HG02623 (cell line): ENCODE measurements around the gene RARA.

Source experiments
- ATAC-seq: cut with Tn5 transposase; IDR thresholded peaks from one replicate; pipeline ENCODE4 v1.9.1; 2021; ENCODE audit warnings: moderate library complexity; ENCODE audit not compliant: unreplicated experiment

RARA gene

DNA sequence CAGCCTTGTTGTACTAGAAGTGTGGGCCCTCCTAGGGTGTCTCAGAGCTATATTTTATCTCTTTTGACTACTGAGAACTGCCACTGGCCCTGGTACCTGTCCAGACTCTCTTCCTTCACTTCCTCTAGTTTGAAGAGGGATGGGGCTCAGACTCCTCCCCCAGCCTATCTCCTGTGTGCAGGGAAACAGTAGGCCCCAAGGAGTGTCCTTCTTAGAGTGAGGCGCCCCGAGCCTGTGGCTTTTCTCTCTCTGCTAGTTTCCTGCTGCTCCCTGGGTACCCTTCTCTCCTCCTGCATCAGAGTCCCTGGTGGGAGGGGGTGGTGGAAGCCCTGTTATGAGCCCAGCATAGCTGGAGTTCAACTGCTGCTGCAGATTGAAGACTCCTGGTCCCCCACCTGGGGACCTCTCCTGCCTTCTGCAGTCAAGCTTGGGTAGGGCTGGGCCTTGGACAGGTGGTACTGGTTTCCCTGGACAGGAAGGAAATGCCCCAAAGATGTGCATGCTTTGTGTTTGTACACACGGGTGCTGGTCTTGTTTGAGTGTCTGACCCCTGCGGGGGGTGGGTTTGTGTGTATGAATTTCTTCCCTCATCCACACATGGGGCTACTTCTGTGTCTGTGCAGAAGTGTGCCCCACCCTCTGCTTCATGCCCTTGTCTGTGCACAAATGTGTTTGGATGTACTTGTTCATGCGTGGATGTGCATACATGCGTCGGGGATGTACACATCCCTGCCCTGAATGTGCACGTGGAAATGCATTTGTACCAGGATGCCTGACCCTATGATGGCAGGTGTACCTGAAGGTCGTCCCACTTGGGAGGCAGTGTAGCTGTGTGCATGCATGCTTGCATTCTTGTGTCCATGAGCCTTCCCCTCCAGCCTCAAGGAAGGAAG is 6.9 kb downstream of the RARA start:
- ATAC-seq: no peak

GRCh38 chr17:40316571-40317344 is 7.8 kb downstream of the RARA start:
- no peak for ATAC-seq

DNA sequence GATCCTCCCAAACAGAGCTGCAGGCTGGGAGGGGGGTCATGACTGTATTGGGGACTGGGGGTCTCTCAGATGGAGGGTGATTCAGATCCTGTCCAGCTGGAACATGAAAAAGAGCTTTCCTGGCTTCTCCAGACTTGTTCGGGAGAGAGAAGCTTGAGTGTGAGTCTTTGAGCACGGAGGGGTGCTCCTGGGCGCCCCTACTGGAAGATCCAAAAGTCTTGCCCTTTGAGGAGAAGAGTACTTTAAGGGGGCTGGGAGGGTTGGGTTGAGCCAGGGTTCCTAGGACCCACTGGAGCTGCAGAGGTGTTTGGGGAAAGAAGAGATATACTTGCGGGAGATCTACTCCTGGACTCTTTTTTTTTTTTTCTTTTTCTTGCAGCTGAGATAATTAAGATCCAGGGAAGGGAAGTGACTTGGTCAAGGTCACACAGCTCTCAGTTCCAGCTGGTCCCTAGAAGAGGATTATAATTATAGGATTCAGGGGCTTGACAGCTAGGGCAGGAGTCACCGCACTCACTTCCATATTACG is 8.4 kb downstream of the RARA start:
- no peak for ATAC-seq

- peak; percentile 67 for ATAC-seq
These were observed 9.2 kb downstream of the RARA start for GRCh38 chr17:40317880-40318829.

- no peak for ATAC-seq
These were observed 9.9 kb downstream of the RARA start for GRCh38 chr17:40318830-40319391.

DNA sequence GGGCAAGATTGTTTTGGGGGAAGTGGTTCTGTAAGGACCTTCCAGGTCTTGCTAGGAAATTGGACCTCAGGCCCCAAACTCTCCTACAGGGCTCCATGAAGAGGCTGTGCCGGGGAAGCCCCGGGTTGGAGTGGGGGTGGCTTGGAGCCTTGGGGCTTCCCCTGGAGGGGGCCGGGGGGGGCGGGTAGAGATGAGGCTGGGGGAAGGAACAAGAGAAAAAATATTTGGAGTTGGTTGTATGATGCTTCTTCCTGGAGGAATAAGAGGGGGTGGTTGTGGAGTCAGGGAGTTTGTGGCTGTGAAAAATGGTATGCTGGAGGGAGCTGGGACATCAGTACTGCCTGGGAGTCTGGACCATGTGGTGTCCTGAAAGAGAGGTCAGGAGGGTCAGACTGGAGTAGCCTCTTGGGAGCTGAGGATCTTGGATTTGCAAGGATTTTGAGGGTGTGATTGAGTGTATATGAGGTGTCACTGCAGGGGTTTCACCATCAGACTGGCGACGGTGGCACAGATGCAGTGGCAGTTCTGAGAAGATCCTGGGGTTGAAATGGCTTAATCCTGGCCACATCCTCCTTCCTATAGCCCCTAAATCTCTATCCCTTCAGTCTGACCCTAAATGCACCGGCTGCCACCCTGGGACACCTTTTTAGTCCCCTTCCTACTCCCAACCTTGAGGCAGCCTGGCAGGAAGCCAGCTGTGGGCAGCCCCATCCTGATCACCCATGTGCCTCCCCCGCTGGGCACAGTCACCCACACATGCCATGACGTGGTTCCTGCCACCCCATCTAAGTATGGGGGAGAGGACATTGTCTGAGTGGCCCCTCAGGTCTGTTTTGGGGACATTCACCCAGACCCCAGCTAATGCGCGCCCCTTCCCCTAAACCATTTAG is 10.9 kb downstream of the RARA start:
- ATAC-seq: no peak

DNA sequence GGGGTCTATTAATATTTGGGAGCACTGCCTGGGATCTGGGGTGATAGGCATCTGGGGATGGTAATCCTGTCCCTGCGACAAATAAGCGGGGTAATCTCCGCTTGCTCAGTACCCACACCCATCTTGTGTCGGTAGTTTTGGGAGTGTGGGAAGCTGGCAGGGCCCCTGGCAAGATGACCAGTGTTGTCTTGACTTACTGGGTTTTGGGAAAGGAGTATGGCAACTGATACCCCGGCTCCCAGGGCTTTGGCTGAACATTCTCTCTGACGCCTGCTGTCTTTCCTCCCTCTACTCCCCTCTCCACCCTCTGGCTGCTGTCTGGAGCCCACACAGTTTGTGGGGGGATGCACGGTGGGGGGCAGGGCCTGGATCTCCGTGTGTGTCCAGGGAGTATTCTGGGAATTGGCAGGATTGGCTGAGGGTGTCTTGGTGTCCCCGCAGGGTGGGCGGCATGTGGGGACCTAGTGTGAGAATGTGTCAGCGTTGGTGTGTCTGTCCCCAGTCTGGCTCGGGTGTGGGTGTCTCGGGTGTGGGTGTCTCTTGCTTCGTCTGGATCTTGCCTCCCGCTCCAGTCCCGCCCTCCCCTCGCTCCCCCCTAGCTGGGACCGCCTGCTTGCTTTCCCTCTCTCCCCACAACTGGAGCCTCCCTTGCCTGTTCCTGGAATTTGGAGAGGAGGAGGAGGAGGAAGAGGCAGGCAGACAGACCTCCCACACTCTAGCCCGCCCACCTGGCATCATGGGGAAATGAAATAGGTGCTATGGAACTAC is 12.0 kb downstream of the RARA start:
- no peak for ATAC-seq

DNA sequence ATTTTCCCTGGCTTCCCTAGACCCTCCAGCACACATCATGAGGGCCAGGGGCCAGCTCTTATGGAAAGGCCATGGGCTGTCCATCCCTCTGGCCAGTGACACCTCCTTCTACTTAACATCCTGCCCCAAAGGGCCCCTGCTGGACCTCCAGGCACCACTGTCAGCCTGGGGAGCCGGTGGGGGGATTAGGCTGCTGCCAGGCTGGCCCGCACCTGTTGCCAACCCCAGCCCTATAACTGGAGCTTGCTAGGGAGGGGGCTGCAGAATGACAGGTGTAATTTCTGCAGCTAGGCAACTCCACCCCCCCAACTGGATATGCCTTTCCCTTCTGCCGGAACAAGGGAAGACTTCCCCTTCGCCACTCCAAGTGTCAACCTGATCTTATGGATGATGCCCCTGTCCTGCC is 12.5 kb downstream of the RARA start:
- no peak for ATAC-seq

DNA sequence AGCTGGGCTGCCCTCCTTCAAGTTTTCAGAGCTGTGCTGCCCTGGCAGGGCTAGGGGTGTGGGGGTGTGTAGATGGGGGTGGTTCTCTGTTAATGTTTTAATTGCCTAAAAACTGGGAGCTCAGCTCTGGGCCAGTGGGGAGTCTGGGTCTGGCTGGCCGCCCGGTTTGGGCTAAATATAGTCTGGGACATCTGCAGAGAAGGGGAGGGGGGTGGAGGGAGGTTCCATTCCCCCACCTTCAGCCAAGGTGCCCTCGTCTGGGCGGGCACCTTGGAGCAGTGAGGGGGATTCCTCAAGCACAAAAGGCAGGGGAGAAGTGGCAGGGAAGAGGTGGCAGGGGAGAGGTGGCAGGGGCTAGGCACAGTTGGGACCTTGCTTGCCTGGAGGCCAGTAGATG is 13.0 kb downstream of the RARA start:
- no peak for ATAC-seq

DNA sequence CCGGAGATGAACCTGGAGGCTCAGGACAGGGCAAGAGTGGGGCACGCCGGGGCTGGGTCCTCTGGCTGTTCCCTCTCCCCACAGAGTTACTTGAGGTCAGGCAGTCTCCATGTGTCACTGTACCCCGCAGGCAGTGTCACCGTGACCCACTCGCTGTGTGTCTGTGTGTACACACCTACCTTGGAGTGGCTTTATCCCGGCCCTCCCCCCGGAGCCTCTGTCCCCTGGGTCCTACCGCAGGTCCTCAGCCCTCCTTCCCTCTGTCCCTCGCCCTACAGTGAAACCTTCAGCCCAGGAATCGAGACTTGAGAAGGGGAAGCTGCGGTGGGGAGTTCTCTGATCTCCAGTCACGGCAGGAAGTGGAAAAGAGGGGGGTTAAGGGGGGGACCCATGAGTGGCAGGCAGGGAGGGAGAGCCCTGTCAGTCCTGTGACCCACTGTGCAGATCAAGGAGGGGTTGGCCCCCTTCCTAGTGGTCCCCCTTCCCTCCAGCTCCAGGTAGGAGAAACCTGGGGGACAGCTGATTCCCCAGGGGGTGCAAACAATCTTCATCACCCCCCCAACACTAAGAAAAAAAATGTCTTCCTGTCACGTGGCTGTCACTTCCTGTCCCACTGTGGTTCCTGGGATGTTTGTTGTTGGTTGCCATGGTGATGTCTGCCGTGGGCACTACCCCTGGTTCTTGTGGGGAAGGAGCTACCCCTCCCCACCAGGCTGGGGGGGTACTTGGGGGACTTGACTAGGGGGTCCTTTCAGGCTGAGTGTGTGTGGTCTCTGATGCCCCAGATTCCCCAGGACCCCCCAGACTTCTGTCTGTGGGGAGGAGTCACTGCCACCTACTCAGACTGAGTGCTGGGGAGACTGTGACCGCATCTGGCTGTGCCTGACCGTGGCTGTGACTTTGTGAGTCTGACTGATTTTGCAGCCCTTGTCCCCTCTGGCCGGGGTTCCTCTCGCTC is 13.7 kb downstream of the RARA start:
- peak; percentile 21 for ATAC-seq

DNA sequence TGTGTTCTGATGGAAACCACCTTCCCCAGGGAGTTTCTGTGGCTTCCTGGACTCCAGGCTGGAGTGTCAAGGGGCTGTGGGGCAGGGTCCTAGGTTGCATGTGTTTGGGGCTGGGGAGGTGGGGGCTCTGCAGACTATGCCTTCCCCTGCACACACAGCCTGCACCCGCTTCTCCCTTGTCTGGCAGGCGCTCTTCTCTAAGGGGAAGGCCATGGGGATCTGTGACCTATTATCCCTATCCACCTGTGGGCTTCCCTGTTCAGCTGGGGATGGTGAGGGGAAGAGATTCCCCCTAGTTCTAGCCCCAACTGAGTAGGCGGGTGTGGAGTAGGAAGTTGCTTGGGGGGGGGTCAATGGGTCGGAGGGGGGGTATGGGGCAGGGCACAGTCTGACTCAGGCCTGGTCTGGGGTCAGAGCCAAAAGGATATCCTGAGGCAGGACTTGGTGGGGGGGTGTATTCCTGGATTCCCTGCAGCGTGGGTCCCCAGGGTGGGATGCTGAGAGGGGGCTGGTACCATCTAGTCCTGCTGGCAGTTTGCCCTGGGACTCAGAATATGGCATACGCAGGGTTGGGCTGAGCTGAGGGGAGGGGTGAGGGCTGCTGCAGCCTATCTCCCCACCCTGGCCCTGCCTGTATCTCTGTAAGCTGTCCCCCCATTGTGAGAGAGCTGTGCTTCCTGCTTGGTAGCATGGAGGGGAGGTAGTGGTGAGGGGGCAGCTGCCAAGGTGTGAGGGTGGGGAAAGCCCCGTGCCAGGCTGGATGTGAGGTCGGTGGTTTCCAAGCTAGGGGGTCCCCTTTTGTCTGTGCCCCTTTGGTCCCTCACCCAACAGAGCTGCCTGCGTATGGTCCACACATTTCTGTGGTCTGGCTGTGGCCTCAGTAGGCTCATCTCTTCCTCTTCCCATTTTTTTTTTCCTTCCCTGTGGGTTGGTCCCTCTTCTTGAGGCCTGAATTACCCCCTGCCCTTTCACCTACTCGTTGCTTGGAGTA is 14.7 kb downstream of the RARA start:
- ATAC-seq: no peak

DNA sequence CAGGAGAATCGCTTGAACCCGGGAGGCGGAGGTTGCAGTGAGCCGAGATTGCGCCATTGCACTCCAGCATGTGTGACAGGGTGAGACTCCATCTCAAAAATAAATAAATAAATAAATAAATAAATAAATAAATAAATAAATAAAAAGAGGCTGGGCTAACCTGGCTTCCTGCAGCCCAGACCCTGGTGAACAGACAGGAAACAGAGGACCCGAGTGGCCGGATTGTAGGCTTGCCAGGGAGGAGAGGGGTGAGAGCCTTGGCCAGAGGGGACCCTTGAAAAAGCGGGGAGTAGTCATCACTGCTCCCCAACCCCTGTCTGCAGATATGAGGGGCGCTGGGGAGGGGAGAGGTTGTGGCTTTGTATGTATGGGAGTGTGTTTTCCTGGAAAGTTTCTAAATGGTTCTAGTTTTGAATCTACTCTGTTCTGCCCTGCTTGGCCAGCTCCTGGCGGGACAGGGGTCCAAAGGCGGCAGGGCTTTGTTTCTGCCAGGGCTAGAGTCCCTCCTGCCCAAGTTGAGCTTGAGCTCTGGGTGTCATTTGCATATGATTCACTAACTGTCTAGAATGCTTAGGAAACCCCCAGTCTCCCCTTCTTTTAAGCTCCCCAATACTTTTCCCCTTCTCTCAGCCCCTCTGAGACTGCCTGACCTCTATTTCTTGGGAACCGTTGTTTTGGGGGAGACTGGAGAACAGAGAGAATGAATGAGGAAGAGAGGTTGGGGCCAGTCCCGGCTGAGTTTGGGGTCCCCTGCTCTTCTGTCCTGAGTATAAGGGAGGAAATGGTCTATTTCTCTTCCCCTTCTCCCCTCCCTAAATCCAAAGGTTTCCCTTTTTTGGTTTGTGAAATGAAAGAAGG is 16.4 kb downstream of the RARA start:
- no peak for ATAC-seq

- no peak for ATAC-seq
These were observed 17.2 kb downstream of the RARA start for GRCh38 chr17:40326014-40326831.

- ATAC-seq: no peak
These were observed 17.8 kb downstream of the RARA start for GRCh38 chr17:40326832-40327199.
